ENCODE results near the gene TMEM72.

Gene TMEM72

DNA sequence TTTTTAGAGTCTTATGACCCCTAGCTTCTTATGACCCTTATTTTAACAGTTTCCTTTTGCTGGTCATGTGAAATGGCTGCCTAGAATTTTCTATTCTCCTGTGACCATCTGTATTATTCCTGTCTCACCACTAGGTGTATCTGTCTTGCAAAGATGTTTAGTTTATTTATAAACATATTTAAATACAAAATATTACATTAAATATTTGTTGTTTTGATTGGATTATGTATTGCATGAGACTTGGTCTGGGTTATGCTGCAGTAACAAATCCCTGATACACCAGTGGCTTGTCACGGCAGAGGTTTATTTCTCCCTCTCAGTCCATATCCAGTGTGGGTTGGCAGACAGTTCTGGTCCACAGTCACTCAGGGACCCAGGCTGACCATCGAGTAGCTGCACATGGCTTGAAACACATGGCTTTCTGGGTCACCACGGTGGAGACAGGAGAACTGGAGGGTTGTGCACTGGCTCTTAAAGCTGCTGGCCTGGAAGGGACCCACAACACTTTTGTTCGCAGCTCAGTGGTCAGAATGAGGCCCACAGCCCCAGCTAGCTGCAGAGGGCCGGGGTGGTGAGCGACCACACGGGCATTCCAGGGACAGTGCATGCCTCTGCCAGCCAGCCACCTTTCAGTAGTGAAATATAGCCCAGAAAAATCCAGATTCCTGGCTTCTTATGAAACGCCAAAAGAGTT lies 55.8 kb downstream of the TMEM72 start (continued):
- no peak for TF ChIP-seq TOX (CRISPR knock-in tag; IDR thresholded peaks at IDR 0.05; ENCODE audit: borderline replicate concordance)
- TF ChIP-seq ISL1 (CRISPR knock-in tag; IDR thresholded peaks at IDR 0.05): no peak
- TF ChIP-seq ZFP30 (CRISPR knock-in tag; IDR thresholded peaks at IDR 0.05): no peak
- TF ChIP-seq ZNF565 (CRISPR knock-in tag; conservative IDR thresholded peaks at IDR 0.05; ENCODE audit: low read depth): no peak

DNA sequence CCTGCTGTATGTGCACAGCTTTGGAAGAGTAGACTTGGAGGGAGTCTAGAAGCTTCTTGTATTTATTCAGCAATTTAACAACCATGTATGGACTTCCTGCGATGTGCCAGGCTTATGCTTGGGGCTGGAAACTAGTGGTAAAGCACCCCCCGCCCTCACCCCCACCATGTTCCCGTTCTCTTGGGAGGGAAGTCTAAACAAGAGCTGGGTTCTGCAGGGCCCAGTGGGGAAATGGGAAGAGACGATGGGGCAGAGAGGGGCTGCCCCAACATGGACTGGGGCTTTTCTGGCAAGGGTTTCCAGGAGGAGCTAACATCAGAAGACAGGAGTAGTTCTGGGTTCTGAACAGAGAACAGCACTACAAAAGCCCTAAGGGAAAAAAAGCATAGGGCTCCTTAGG lies 56.5 kb downstream of the TMEM72 start:
- no peak for ATAC-seq
- TF ChIP-seq, protein P1, sequence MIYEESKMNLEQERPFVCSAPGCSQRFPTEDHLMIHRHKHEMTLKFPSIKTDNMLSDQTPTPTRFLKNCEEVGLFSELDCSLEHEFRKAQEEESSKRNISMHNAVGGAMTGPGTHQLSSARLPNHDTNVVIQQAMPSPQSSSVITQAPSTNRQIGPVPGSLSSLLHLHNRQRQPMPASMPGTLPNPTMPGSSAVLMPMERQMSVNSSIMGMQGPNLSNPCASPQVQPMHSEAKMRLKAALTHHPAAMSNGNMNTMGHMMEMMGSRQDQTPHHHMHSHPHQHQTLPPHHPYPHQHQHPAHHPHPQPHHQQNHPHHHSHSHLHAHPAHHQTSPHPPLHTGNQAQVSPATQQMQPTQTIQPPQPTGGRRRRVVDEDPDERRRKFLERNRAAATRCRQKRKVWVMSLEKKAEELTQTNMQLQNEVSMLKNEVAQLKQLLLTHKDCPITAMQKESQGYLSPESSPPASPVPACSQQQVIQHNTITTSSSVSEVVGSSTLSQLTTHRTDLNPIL (CRISPR knock-in tag; IDR thresholded peaks at IDR 0.05; ENCODE audit: low read depth): no peak
- TF ChIP-seq TOX (CRISPR knock-in tag; IDR thresholded peaks at IDR 0.05; ENCODE audit: borderline replicate concordance) (no peak), SNAI2 (CRISPR knock-in tag; IDR thresholded peaks at IDR 0.05) (no peak), TCF4 (CRISPR knock-in tag; IDR thresholded peaks at IDR 0.05; ENCODE audit: borderline replicate concordance) (no peak), OSR1 (CRISPR knock-in tag; IDR thresholded peaks at IDR 0.05) (no peak), ZFP3 (CRISPR knock-in tag; IDR thresholded peaks at IDR 0.05) (no peak), PATZ1 (CRISPR knock-in tag; IDR thresholded peaks at IDR 0.05; ENCODE audit: borderline replicate concordance) (no peak)

DNA sequence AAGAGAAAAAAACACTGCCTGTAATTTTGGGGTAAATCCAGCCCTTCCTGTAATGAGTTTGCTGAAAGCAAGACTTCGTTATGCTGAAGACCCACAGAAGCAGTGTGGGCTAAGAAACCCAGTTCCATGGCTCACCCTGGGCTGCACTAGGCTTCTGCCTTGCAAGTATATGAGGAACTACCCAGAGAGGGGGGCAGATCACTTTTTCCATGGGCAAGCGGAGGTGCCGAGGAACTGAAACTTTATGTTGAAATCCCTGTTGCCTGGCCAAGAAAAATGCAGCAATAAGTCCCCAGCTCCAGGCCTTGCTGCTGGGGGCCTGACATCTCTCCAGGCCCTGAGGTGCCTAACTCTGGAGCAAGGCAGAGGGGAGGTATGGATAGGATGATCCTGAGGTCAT lies 57.0 kb downstream of the TMEM72 start:
- TF ChIP-seq CSDC2 (CRISPR knock-in tag; IDR thresholded peaks at IDR 0.05) (no peak), ARNTL (CRISPR knock-in tag; IDR thresholded peaks at IDR 0.05; ENCODE audit: borderline replicate concordance, low read depth) (no peak), TOX (CRISPR knock-in tag; IDR thresholded peaks at IDR 0.05; ENCODE audit: borderline replicate concordance) (no peak), ZNF565 (CRISPR knock-in tag; conservative IDR thresholded peaks at IDR 0.05; ENCODE audit: low read depth) (no peak), PPARA (CRISPR knock-in tag; IDR thresholded peaks at IDR 0.05; ENCODE audit: borderline replicate concordance) (no peak), ESRRG (CRISPR knock-in tag; IDR thresholded peaks at IDR 0.05) (no peak), RARB (CRISPR knock-in tag; IDR thresholded peaks at IDR 0.05) (no peak)
- TF ChIP-seq, protein P2, sequence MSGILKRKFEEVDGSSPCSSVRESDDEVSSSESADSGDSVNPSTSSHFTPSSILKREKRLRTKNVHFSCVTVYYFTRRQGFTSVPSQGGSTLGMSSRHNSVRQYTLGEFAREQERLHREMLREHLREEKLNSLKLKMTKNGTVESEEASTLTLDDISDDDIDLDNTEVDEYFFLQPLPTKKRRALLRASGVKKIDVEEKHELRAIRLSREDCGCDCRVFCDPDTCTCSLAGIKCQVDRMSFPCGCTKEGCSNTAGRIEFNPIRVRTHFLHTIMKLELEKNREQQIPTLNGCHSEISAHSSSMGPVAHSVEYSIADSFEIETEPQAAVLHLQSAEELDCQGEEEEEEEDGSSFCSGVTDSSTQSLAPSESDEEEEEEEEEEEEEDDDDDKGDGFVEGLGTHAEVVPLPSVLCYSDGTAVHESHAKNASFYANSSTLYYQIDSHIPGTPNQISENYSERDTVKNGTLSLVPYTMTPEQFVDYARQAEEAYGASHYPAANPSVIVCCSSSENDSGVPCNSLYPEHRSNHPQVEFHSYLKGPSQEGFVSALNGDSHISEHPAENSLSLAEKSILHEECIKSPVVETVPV (CRISPR knock-in tag; IDR thresholded peaks at IDR 0.05): no peak
- no peak for ATAC-seq

DNA sequence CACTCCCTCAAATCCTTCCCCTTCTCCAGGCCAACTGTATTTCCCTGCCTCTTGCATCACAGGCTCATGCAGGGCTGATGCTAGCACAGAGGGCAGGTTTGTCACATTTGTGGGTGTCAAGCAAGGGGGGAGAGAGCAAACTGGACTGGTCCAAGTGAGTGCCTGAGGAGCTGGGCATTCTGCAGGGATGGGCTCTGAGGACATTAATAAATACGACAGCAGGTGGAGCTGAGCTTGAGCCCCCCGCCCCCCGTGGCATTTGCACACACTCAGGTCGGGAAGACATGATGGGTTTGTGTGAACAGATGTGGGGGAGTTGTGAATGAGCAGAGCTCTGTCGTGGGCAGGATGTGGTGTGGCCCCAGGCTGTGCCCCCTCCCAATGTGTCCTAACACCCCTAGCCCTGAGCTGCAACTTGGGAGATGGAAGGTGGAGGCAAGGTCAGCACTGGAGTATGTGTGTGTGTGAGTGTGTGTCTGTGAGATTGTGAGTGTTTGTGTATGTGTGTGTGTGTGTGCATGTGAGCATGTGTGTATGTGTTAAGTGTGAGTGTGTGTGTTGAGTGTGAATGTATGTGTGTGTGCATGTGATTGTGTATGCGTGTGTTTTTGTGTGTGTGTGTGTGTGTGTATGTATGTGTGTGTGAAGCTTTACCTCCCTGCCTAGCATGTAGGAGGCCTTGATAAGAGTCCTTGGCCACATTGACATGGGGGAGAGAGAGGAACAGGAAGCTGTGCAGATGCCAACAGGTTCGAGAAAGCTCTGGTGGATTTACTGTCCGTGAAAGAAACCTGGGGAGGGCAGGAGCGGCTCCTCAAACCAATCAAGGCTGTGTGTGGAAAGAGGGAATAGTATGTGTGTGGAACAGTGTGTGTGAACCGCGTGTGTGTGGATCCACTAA lies 57.6 kb downstream of the TMEM72 start:
- TF ChIP-seq, protein P3, sequence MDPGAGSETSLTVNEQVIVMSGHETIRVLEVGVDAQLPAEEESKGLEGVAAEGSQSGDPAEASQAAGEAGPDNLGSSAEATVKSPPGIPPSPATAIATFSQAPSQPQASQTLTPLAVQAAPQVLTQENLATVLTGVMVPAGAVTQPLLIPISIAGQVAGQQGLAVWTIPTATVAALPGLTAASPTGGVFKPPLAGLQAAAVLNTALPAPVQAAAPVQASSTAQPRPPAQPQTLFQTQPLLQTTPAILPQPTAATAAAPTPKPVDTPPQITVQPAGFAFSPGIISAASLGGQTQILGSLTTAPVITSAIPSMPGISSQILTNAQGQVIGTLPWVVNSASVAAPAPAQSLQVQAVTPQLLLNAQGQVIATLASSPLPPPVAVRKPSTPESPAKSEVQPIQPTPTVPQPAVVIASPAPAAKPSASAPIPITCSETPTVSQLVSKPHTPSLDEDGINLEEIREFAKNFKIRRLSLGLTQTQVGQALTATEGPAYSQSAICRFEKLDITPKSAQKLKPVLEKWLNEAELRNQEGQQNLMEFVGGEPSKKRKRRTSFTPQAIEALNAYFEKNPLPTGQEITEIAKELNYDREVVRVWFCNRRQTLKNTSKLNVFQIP (CRISPR knock-in tag; IDR thresholded peaks at IDR 0.05; ENCODE audit: borderline replicate concordance, low read depth): no peak
- no peak for TF ChIP-seq PPARA (CRISPR knock-in tag; IDR thresholded peaks at IDR 0.05; ENCODE audit: borderline replicate concordance)
- no peak for TF ChIP-seq GLIS3 (CRISPR knock-in tag; IDR thresholded peaks at IDR 0.05)
- no peak for TF ChIP-seq PATZ1 (CRISPR knock-in tag; IDR thresholded peaks at IDR 0.05; ENCODE audit: borderline replicate concordance)
- no peak for TF ChIP-seq ZFP30 (CRISPR knock-in tag; IDR thresholded peaks at IDR 0.05)
- no peak for TF ChIP-seq ZC3H10 (CRISPR knock-in tag; IDR thresholded peaks at IDR 0.05)
- no peak for TF ChIP-seq CSDC2 (CRISPR knock-in tag; IDR thresholded peaks at IDR 0.05)
- ATAC-seq: no peak

Data from SK-N-SH treated with all-trans-retinoic acid at 6 μM for 48 hours (cell line).